A549 (cell line): ENCODE data around the gene ERBB2. TPM values are rescaled to one million over a fixed set of nuclear protein-coding genes. Genes with fewer than 3 reads are reported as not detected.

Source experiments
- ATAC-seq, 2 experiments: fragments of 200-7000 bp in 1 of 2; fragments of >200 bp in 1 of 2; cut with Nextera tagmentation in 1 of 2; cut with Tn5 transposase in 1 of 2; 3 replicates each; pipeline versions ENCODE4 v1.8.0 to v1.9.1; 2018 to 2020; ENCODE audit warnings: mild to moderate bottlenecking in 1 of 2, moderate library complexity in 1 of 2
- CTCF ChIA-PET: fragments of 300-600 bp; sonication (Branson Sonifier 250); formaldehyde crosslinking; extraction: SDS; loops from one replicate; lab custom pipeline; 2021; ENCODE audit warnings: antibody characterized with exemption, inconsistent platforms; lab: Yijun Ruan, JAX
- POLR2A ChIA-PET: fragments of 350-600 bp; formaldehyde crosslinking; extraction: SDS; loops from one replicate; lab custom pipeline; 2021; ENCODE audit warnings: antibody characterized with exemption, inconsistent platforms; lab: Yijun Ruan, JAX
- DNase-seq, 2 experiments: peaks; one replicate each; pipeline versions ENCODE4 v3.0.0 to v3.0.0-alpha.2; 2011 to 2016; ENCODE audit warnings: low read depth in 1 of 2, low spot score in 1 of 2
- FAIRE-seq: peaks from 2 replicates; lab custom pipeline; 2011; peaks lifted over from hg19 to GRCh38; lab: Jason Lieb, UNC
- H3K27ac ChIP-seq, 2 experiments: fragments of >200 bp; sonication (Bioruptor Twin); formaldehyde crosslinking; 3 replicates each; pipeline ENCODE4 v1.5.1; 2016 to 2017
- H3K4me1 ChIP-seq: fragments of >200 bp; sonication (Bioruptor Twin); formaldehyde crosslinking; 3 replicates; pipeline ENCODE4 v1.6.1; 2016
- H3K4me2 ChIP-seq: fragments of >200 bp; sonication (Bioruptor Twin); formaldehyde crosslinking; 3 replicates; pipeline ENCODE4 v1.6.1; 2016
- H3K4me3 ChIP-seq: fragments of >200 bp; sonication (Bioruptor Twin); formaldehyde crosslinking; 3 replicates; pipeline ENCODE4 v1.5.1; 2016
- H3K9me3 ChIP-seq: fragments of >200 bp; sonication (Bioruptor Twin); formaldehyde crosslinking; 3 replicates; pipeline ENCODE4 v1.6.1; 2016
- BHLHE40 ChIP-seq: IDR thresholded peaks from 2 replicates; pipeline ENCODE4 v1.6.1; 2012; ENCODE audit warnings: low read depth, low read length, inconsistent platforms
- CBX2 ChIP-seq: fragments of 200-600 bp; sonication (generic); IDR thresholded peaks from 2 replicates; pipeline ENCODE4 v1.6.1; 2016; ENCODE audit warnings: low read depth, mild to moderate bottlenecking, borderline replicate concordance
- CEBPB ChIP-seq, 2 experiments: fragments of >200 bp in 1 of 2; sonication (Bioruptor Twin) in 1 of 2; formaldehyde crosslinking in 1 of 2; IDR thresholded peaks; 2 replicates each; pipeline ENCODE4 v1.6.1; 2012 to 2016
- CHD2 ChIP-seq: fragments of 150-350 bp; IDR thresholded peaks from 2 replicates; pipeline ENCODE4 v1.6.1; 2014; ENCODE audit warnings: low read length; ENCODE audit not compliant: partially characterized antibody
- CHD4 ChIP-seq: fragments of 200-600 bp; sonication (generic); IDR thresholded peaks from 2 replicates; pipeline ENCODE4 v1.6.1; 2016; ENCODE audit warnings: antibody characterized with exemption, mild to moderate bottlenecking, borderline replicate concordance
- EHF ChIP-seq: fragments of 250-450 bp; sonication (Bioruptor Pico); IDR thresholded peaks from 2 replicates; pipeline ENCODE4 v1.5.0; 2020; ENCODE audit warnings: mild to moderate bottlenecking
- FOSB ChIP-seq: fragments of 250-450 bp; sonication (Bioruptor Pico); IDR thresholded peaks from 2 replicates; pipeline ENCODE4 v1.5.0; 2020; ENCODE audit warnings: mild to moderate bottlenecking, moderate library complexity
- FOXS1 ChIP-seq: fragments of 250-450 bp; sonication (Bioruptor Pico); IDR thresholded peaks from 2 replicates; pipeline ENCODE4 v1.5.0; 2020; ENCODE audit warnings: mild to moderate bottlenecking, moderate library complexity
- HEYL ChIP-seq: fragments of 250-450 bp; sonication (Bioruptor Pico); IDR thresholded peaks from 2 replicates; pipeline ENCODE4 v1.8.0; 2021; ENCODE audit warnings: mild to moderate bottlenecking, moderate library complexity
- HMGXB4 ChIP-seq: fragments of 250-450 bp; sonication (Bioruptor Pico); IDR thresholded peaks from 2 replicates; pipeline ENCODE4 v1.5.0; 2021; ENCODE audit warnings: mild to moderate bottlenecking, moderate library complexity, borderline replicate concordance
- HOXA7 ChIP-seq: fragments of 250-450 bp; sonication (Bioruptor Pico); IDR thresholded peaks from 2 replicates; pipeline ENCODE4 v1.5.0; 2020; ENCODE audit warnings: mild to moderate bottlenecking, moderate library complexity
- HOXB5 ChIP-seq: fragments of 250-450 bp; sonication (Bioruptor Pico); IDR thresholded peaks from 2 replicates; pipeline ENCODE4 v1.5.0; 2020; ENCODE audit warnings: mild to moderate bottlenecking, moderate library complexity
- KDM1A ChIP-seq: fragments of 200-600 bp; sonication (generic); IDR thresholded peaks from 2 replicates; pipeline ENCODE4 v1.6.1; 2016; ENCODE audit warnings: low read depth, mild to moderate bottlenecking
- KDM5A ChIP-seq: fragments of 200-600 bp; sonication (generic); IDR thresholded peaks from 2 replicates; pipeline ENCODE4 v1.6.1; 2016; ENCODE audit warnings: antibody characterized with exemption, mild to moderate bottlenecking
- MAFK ChIP-seq: fragments of 450-650 bp; IDR thresholded peaks from 2 replicates; pipeline ENCODE4 v1.6.1; 2014; ENCODE audit not compliant: partially characterized antibody
- NR3C1 ChIP-seq: fragments of >200 bp; sonication (Bioruptor Twin); formaldehyde crosslinking; IDR thresholded peaks from 3 replicates; pipeline ENCODE4 v1.6.1; 2017
- RAD21 ChIP-seq, 2 experiments: fragments of >200 bp in 1 of 2; sonication (Bioruptor Twin) in 1 of 2; formaldehyde crosslinking in 1 of 2; IDR thresholded peaks in 1 of 2; conservative IDR thresholded peaks in 1 of 2; 2 replicates in 1 of 2; 3 replicates in 1 of 2; pipeline ENCODE4 v1.6.1; 2012 to 2018; ENCODE audit warnings: inconsistent platforms in 1 of 2
- SREBF2 ChIP-seq: fragments of 450-650 bp; IDR thresholded peaks from 2 replicates; pipeline ENCODE4 v1.6.1; 2014; ENCODE audit warnings: mild to moderate bottlenecking, moderate library complexity
- ZSCAN20 ChIP-seq: fragments of 250-450 bp; sonication (Bioruptor Pico); IDR thresholded peaks from 2 replicates; pipeline ENCODE4 v1.8.0; 2022; ENCODE audit warnings: mild to moderate bottlenecking, moderate library complexity
- WGBS: methylation state at CpG from one replicate; pipeline ENCODE4 v1.1.6; 2017; ENCODE audit errors: missing lambda C conversion rate; 5-methylcytosine and 5-hydroxymethylcytosine counted together
- polyA plus RNA-seq, 4 experiments: library from polyadenylated mRNA; depleted of rRNA in 3 of 4; stranded (reverse); fragments of >200 nt; fragmentation: RNase III in 1 of 4; extraction: RNeasy Plus Mini Kit Qiagen cat#74134 plus additional on column Dnase treatment in 1 of 4; gene quantifications; 2 replicates in 3 of 4; 3 replicates in 1 of 4; pipeline ENCODE4 v1.2.3, GENCODE V29; 2011 to 2017

Gene ERBB2
- polyA plus RNA-seq, 2 of the 4 experiments (the other 2 are of a cell fraction) = 22.4 to 32.0 TPM

DNA sequence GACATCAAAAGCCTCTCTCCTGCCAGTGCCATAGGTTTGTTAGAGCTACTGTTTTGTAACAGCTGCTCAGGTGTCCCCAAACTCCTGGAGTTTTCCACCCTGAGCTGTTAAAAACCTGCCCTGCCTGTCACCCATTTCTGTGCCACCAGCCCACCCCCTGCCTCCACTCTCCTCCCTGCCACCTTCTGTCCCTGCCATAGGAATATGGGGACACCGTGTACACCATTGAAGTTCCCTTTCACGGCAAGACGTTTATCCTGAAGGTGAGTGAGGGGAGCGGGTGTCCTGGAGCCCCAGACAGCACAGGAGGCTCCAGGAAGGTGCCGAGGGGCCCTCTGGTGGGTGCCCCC lies 39.9 kb upstream of the ERBB2 start (continued):
- TF ChIP-seq SREBF2 (no peak), EHF (CRISPR knock-in tag) (no peak), BHLHE40 (no peak), RAD21 (conservative IDR thresholded peaks at IDR 0.05 in 1 of 2, IDR thresholded peaks at IDR 0.05 in 1 of 2) (no peak)
- TF ChIP-seq, all 56 proteins: peak for 0

- ATAC-seq (no peak), FAIRE-seq (no peak), DNase-seq (no peak)
- no peaks in the 10 kb centered on the region for H3K9me3 ChIP-seq
- H3K4me1 ChIP-seq = peaks cover 33% of the 10 kb centered on the region
- WGBS = 94% methylated on average over 35 of the region's 35 CpGs
- ChIA-PET CTCF (interaction anchor here (0.9 to 50.7 kb wide), 7 partner anchors 8 to 70 kb away, joined by 3 to 1391 read pairs (median 4); partner anchors contain the start of genes MIEN1, PNMT, PPP1R1B and STARD3), POLR2A (no interaction called here)
- H3K4me2 ChIP-seq = no peak overlapping the region
- H3K27ac ChIP-seq = no peak overlapping the region
- TF ChIP-seq HOXA7 (CRISPR knock-in tag) (no peak), MAFK (no peak), HOXB5 (no peak), KDM1A (no peak), HMGXB4 (CRISPR knock-in tag) (no peak), NR3C1 (no peak), CEBPB (IDR thresholded peaks at IDR 0.05) (no peak), FOXS1 (CRISPR knock-in tag) (no peak), HEYL (no peak), FOSB (CRISPR knock-in tag) (no peak), ZSCAN20 (CRISPR knock-in tag) (no peak), CHD4 (no peak), CHD2 (no peak), CBX2 (no peak)
- H3K4me3 ChIP-seq = no peak overlapping the region
Observed at GRCh38 chr17:39660397-39661385, 39.2 kb upstream of the ERBB2 start.

DNA sequence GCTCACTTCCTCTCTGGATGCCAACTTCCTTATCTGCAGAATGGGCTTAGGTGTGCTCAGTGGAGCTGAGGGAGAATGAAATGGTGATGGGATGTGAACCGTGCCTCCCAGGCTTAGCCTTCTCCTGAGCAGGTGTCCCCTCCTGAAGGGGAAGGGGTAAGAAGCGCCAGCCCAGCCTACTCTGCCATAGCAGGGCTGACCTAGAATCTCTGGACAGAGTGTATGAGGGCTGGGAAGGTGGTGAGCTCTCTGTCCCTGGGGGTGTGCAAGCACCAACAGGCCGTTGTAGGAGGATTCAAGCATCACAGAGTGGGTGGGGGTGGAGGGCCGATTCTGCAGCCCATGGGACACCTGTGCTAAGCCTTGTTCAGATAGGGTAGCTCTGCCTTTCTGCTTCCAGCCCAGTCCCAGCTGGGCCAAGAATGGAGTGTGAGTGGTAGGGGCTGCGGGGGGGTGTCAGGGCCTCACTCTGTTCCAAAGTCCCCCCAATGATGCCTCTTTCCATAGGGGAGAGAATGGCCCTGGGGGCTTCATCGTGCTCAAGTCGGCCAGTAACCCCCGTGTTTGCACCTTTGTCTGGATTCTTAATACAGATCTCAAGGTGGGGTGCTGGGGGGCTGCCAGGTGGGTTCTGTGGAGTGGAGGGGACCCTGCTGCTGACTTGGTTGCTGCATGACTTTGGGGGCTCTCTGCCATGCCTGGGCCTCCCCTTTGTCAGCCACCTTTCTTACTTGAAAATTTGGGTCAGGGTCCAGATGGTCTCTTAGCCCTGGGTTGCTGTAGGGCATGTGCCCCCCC lies 37.9 kb upstream of the ERBB2 start:
- CTCF ChIA-PET = interaction anchor here (0.6 to 50.7 kb wide), 4 partner anchors 10 to 113 kb away, joined by 3 to 1391 read pairs (median 16); partner anchors contain the start of genes PPP1R1B and STARD3
- WGBS = 80% methylated on average over 8 of the region's 8 CpGs
- Histone ChIP-seq H3K4me1 (peaks cover 45% of the 10 kb centered on the region), H3K9me3 (no peaks in the 10 kb centered on the region), H3K27ac (no peak overlapping the region), H3K4me2 (no peak overlapping the region), H3K4me3 (no peak overlapping the region)
- POLR2A ChIA-PET = no interaction called here
- no peak for DNase-seq
- FAIRE-seq = no peak
- no peak for ATAC-seq
- TF ChIP-seq KDM5A (no peak), KDM1A (0 out of 2 replicates have a peak, but pooled peaks have one; percentile 58)
